Endothelial cell of umbilical vein (primary cell): ENCODE measurements around the gene MLF2. TPM values are rescaled to one million over a fixed set of nuclear protein-coding genes. Genes with fewer than 3 reads are reported as not detected.

Experiments used
- BruUV-seq: library from RNA; stranded (reverse); fragments of 400-500 nt; replicated peaks from 2 replicates; lab custom pipeline; 2021; lab: Mats Ljungman, UMichigan
- CTCF ChIA-PET: fragments of 300-600, 350-600 bp; sonication (Branson Sonifier 250); formaldehyde crosslinking; loops from one replicate; lab custom pipeline; 2021; ENCODE audit warnings: antibody characterized with exemption, inconsistent platforms; lab: Charles Lee
- POLR2A ChIA-PET: fragments of 300-600, 350-600 bp; sonication (Branson Sonifier 250); formaldehyde crosslinking; loops from one replicate; lab custom pipeline; 2021; ENCODE audit warnings: antibody characterized with exemption, inconsistent platforms; lab: Charles Lee
- DNase-seq: peaks from one replicate; pipeline ENCODE4 v3.0.0-alpha.2; 2011; ENCODE audit warnings: low read depth, low spot score
- FAIRE-seq: peaks from 2 replicates; lab custom pipeline; 2011; peaks lifted over from hg19 to GRCh38; lab: Jason Lieb, UNC
- H2AFZ ChIP-seq: 2 replicates; pipeline ENCODE4 v1.6.0; 2012; ENCODE audit warnings: low read depth, low read length, control low read depth, inconsistent platforms
- H3K27ac ChIP-seq: 2 replicates; pipeline ENCODE4 v1.5.1; 2011; ENCODE audit warnings: low read depth, mild to moderate bottlenecking, control low read depth, low read length, moderate library complexity; ENCODE audit not compliant: insufficient read depth
- H3K27me3 ChIP-seq, 2 experiments: 2 replicates each; pipeline versions ENCODE4 v1.6.0 to v1.6.1; 2011; ENCODE audit warnings: low read length in 2 of 2, mixed read lengths in 1 of 2; ENCODE audit not compliant: control insufficient read depth in 2 of 2, insufficient read depth in 2 of 2
- H3K36me3 ChIP-seq, 2 experiments: 2 replicates in 1 of 2; 3 replicates in 1 of 2; pipeline ENCODE4 v1.5.1; 2011; ENCODE audit warnings: low read length in 2 of 2, mild to moderate bottlenecking in 1 of 2, moderate library complexity in 1 of 2; ENCODE audit not compliant: control insufficient read depth in 2 of 2, insufficient read depth in 2 of 2; ENCODE audit errors: extremely low read depth in 1 of 2
- H3K4me1 ChIP-seq: 3 replicates; pipeline ENCODE4 v1.5.1; 2011; ENCODE audit warnings: mild to moderate bottlenecking, low read length; ENCODE audit not compliant: control insufficient read depth, insufficient read depth; ENCODE audit errors: extremely low read depth
- H3K4me2 ChIP-seq: 2 replicates; pipeline ENCODE4 v1.6.1; 2011; ENCODE audit warnings: low read length, control low read depth, mixed read lengths; ENCODE audit not compliant: insufficient read depth
- H3K4me3 ChIP-seq, 3 experiments: fragments of 200-600 bp in 1 of 3; sonication (generic), shearing (Covaris generic) in 1 of 3; replicated peaks in 1 of 3; 2 replicates each; pipeline ENCODE4 v1.5.1; 2011 to 2016; ENCODE audit warnings: control low read depth in 3 of 3, low read length in 3 of 3, mild to moderate bottlenecking in 2 of 3, inconsistent platforms in 1 of 3, low read depth in 1 of 3, moderate library complexity in 1 of 3; ENCODE audit not compliant: insufficient read depth in 1 of 3
- H3K79me2 ChIP-seq: 2 replicates; pipeline ENCODE4 v1.6.0; 2012; ENCODE audit warnings: low read length, inconsistent platforms; ENCODE audit not compliant: control insufficient read depth, insufficient read depth
- H3K9ac ChIP-seq: replicated peaks from 2 replicates; pipeline ENCODE3; 2011; ENCODE audit warnings: low read length, control low read depth; ENCODE audit not compliant: insufficient read depth; ENCODE audit errors: extremely low read depth
- H3K9me1 ChIP-seq: replicated peaks from 3 replicates; pipeline ENCODE4 v1.6.0; 2011; ENCODE audit warnings: mild to moderate bottlenecking, low read length; ENCODE audit not compliant: control insufficient read depth, insufficient read depth; ENCODE audit errors: extremely low read depth
- H3K9me3 ChIP-seq: replicated peaks from 2 replicates; pipeline ENCODE4 v1.5.1; 2012; ENCODE audit warnings: low read length, inconsistent platforms; ENCODE audit not compliant: control insufficient read depth, insufficient read depth
- H4K20me1 ChIP-seq: replicated peaks from 2 replicates; pipeline ENCODE3; 2011; ENCODE audit warnings: mild to moderate bottlenecking, low read length; ENCODE audit not compliant: control insufficient read depth, insufficient read depth; ENCODE audit errors: extremely low read depth
- CTCF ChIP-seq, 2 donors: IDR thresholded peaks; 1 replicate in 1 of 2; 2 replicates in 1 of 2; pipeline ENCODE4 v1.5.1; 2011; ENCODE audit warnings: low read length in 2 of 2, mild to moderate bottlenecking in 2 of 2, moderate library complexity in 2 of 2, control low read depth in 1 of 2, inconsistent platforms in 1 of 2, low read depth in 1 of 2; ENCODE audit not compliant: insufficient read depth in 1 of 2; ENCODE audit errors: extremely low read depth in 1 of 2
- EZH2 ChIP-seq: IDR thresholded peaks from 2 replicates; pipeline ENCODE4 v1.6.1; 2012; ENCODE audit warnings: borderline replicate concordance, low read depth, mild to moderate bottlenecking, moderate library complexity, low read length, inconsistent platforms; ENCODE audit not compliant: severe bottlenecking
- FOS ChIP-seq: IDR thresholded peaks from 2 replicates; pipeline ENCODE4 v1.6.1; 2011; ENCODE audit warnings: mild to moderate bottlenecking, low read length, moderate library complexity, borderline replicate concordance; ENCODE audit not compliant: insufficient read depth
- GATA2 ChIP-seq: IDR thresholded peaks from 2 replicates; pipeline ENCODE4 v1.7.0; 2011; ENCODE audit warnings: low read depth, mild to moderate bottlenecking, moderate library complexity, mixed read lengths, low read length; ENCODE audit not compliant: insufficient read length, insufficient read depth
- JUN ChIP-seq: IDR thresholded peaks from 2 replicates; pipeline ENCODE4 v1.6.1; 2011; ENCODE audit warnings: borderline replicate concordance, low read depth; ENCODE audit not compliant: insufficient read length, insufficient read depth
- MAX ChIP-seq: IDR thresholded peaks from 2 replicates; pipeline ENCODE4 v1.6.1; 2011; ENCODE audit not compliant: insufficient read depth, insufficient read length
- MYC ChIP-seq: IDR thresholded peaks from one replicate; pipeline ENCODE4 v1.6.1; 2011; ENCODE audit warnings: mild to moderate bottlenecking, low read depth, low read length
- POLR2A ChIP-seq: IDR thresholded peaks from 2 replicates; pipeline ENCODE4 v1.6.1; 2012; ENCODE audit warnings: low read depth, mild to moderate bottlenecking, control low read depth, low read length
- POLR2AphosphoS5 ChIP-seq: IDR thresholded peaks from 2 replicates; pipeline ENCODE4 v1.6.1; 2012; ENCODE audit warnings: low read depth, mild to moderate bottlenecking, control low read depth, low read length, moderate library complexity; ENCODE audit not compliant: insufficient read depth
- dilution Hi-C: fragments of 300-500 bp; cut with MboI; formaldehyde crosslinking; loops from one replicate; pipeline ENCODE4 v1.15.0; 2019; ENCODE audit warnings: low sequenced_read_pairs; ENCODE audit not compliant: extremely low pct_ligation_motif_present
- intact Hi-C: fragments of 100-400 bp; cut with micrococcal nuclease; formaldehyde crosslinking; loops from one replicate; pipeline ENCODE4 v1.10.0; 2022
- polyA plus RNA-seq, 4 experiments: library from polyadenylated mRNA; depleted of rRNA in 3 of 4; stranded (reverse) in 3 of 4; unstranded in 1 of 4; fragments of >200 nt; gene quantifications; 2 replicates each; pipeline versions ENCODE4 v1.2.1 to v1.2.3, GENCODE V29; 2011 to 2012; ENCODE audit warnings: missing spikeins in 1 of 4
- total RNA-seq: library from RNA; stranded (reverse); gene quantifications from 2 replicates; pipeline ENCODE4 v1.2.3, GENCODE V29; 2021

The MLF2 gene
- total and polyA plus RNA-seq, 2 donors (not counting 3 experiments of a cell fraction or from before 2014, with no cell fraction given): 147 to 306 TPM

DNA sequence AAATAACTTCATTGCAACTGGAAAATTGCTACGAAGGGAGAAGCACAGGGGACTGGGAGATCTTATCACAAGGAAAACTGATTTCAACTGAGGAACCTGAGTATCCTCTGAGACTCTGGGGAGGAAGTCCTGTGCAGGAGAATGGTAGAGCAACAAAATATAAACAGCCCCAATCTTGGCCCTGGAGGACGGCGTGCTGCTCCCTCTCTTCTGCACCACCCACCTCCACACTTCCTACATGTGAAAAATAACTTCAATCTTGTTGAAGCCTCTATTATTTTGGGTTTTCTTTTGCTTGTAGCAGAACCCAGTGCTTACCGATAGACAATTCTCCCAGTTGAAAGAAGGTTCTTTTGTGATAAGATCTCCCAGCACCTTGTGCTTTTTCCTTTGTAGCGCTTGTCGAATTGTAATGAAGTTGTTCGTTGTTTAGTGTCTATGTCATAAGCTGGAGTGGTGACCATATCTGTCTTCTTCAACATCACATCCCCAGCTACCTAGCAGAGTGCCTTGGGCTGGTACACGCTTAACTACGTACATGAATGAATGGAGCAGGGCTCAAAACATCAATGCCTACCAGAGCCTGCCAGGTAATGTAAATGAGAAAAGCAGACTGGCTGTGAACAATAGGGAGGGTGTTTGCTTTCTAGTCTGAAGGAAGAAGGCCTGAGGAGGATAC, 33.6 kb upstream of the MLF2 start:
- Histone ChIP-seq H3K79me2 (no peaks in the 10 kb centered on the region), H3K4me1 (no peaks in the 10 kb centered on the region), H3K9ac (no peak overlapping the region), H3K9me3 (no peaks in the 10 kb centered on the region), H3K9me1 (no peaks in the 10 kb centered on the region), H2AFZ (no peak overlapping the region), H3K27me3 (peaks cover 0 to 2% of the 10 kb centered on the region in 2 experiments), H3K4me2 (no peak overlapping the region), H3K27ac (no peak overlapping the region), H3K36me3 (no peaks in the 10 kb centered on the region), H3K4me3 (no peak overlapping the region), H4K20me1 (no peaks in the 10 kb centered on the region)
- CTCF ChIA-PET: interaction anchor here (1.4 to 1.6 kb wide), 2 partner anchors 20 to 27 kb away, joined by 4 to 5 read pairs; partner anchors contain the start of gene PTMS
- POLR2A ChIA-PET: no interaction called here
- no peak for DNase-seq
- no TSS peak for BruUV-seq
- intact Hi-C loops (no loop called here), dilution Hi-C loops (no loop called here)
- FAIRE-seq: no peak
- TF ChIP-seq EZH2 (no peak), GATA2 (no peak)

DNA sequence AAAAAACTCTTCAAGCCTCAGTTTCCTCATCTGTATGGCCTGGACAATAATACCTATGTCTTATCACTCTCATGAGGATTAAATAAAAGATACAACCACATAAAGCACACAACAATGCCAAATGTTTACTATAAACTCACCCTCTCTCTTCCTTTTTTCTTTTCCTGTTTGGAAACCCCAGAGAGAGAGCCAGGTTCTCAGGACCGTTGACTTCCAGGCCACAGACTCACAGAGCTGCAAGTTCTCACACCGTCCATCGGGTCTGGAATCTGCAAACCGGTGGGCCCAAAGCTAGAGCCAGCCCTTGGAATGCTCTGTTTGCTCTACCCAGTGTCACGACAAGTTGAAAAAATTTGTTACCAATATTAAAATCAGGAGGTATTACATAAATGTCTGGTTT, 31.8 kb upstream of the MLF2 start:
- no peaks in the 10 kb centered on the region for H3K9me1 ChIP-seq
- H2AFZ ChIP-seq: no peak overlapping the region
- no peaks in the 10 kb centered on the region for H3K4me1 ChIP-seq
- no peak overlapping the region for H3K9ac ChIP-seq
- CTCF ChIA-PET: interaction anchor here (1.5 to 9.5 kb wide), 2 partner anchors 18 to 31 kb away, joined by 7 to 107 read pairs; partner anchors contain the start of gene MLF2
- no TSS peak for BruUV-seq
- no peak for FAIRE-seq
- no peaks in the 10 kb centered on the region for H3K9me3 ChIP-seq
- no peaks in the 10 kb centered on the region for H3K79me2 ChIP-seq
- no peaks in the 10 kb centered on the region for H4K20me1 ChIP-seq
- peaks cover 0 to 2% of the 10 kb centered on the region in 2 experiments for H3K27me3 ChIP-seq
- intact Hi-C loops (no loop called here), dilution Hi-C loops (no loop called here)
- POLR2A ChIA-PET: no interaction called here
- DNase-seq: no peak
- H3K36me3 ChIP-seq: no peaks in the 10 kb centered on the region
- no peak overlapping the region for H3K27ac ChIP-seq
- no peak for TF ChIP-seq MYC
- TF ChIP-seq POLR2A: no peak
- TF ChIP-seq GATA2: no peak
- no peak for TF ChIP-seq CTCF (IDR thresholded peaks at IDR 0.05; ENCODE audit: extremely low read depth in 1 of 2, insufficient read depth in 1 of 2, low read depth in 1 of 2, low read length in 2 of 2)
- TF ChIP-seq POLR2AphosphoS5: no peak
- TF ChIP-seq FOS: no peak
- no peak for TF ChIP-seq JUN
- no peak for TF ChIP-seq MAX
- H3K4me3 ChIP-seq: no peak overlapping the region
- H3K4me2 ChIP-seq: no peak overlapping the region
